ENCODE measurements around the gene NUP62. TPM values are rescaled to one million over a fixed set of nuclear protein-coding genes. Genes with fewer than 3 reads are reported as not detected.

The NUP62 gene
- total RNA-seq, 1 donor from 2014 or later: 61.1 TPM

GRCh38 chr19:49862391-49863253 is 66.7 kb downstream of the NUP62 start:
- Histone ChIP-seq H3K4me3 (ENCODE audit: low read depth, low read length) (no peak overlapping the region), H3K36me3 (ENCODE audit: control insufficient read depth, insufficient read depth, low read length) (peaks cover 12% of the 10 kb centered on the region), H3K27me3 (ENCODE audit: control insufficient read depth, insufficient read depth, low read length) (no peaks in the 10 kb centered on the region)
- peak; percentile 39 for TF ChIP-seq CTCF (IDR thresholded peaks at IDR 0.05; ENCODE audit: insufficient read depth, low read length, poor library complexity, severe bottlenecking)
- DNase-seq (ENCODE audit: low read depth): no peak

- peaks cover 14% of the 10 kb centered on the region for H3K36me3 ChIP-seq (ENCODE audit: control insufficient read depth, insufficient read depth, low read length)
Measured at GRCh38 chr19:49861541-49862378, 67.5 kb downstream of the NUP62 start.

GRCh38 chr19:49861107-49861506 is 68.2 kb downstream of the NUP62 start:
- H3K36me3 ChIP-seq (ENCODE audit: control insufficient read depth, insufficient read depth, low read length): peaks cover 14% of the 10 kb centered on the region
- no peak for TF ChIP-seq CTCF (IDR thresholded peaks at IDR 0.05; ENCODE audit: insufficient read depth, low read length, poor library complexity, severe bottlenecking)
- H3K4me3 ChIP-seq (ENCODE audit: low read depth, low read length): no peak overlapping the region
- DNase-seq (ENCODE audit: low read depth): no peak
- H3K27me3 ChIP-seq (ENCODE audit: control insufficient read depth, insufficient read depth, low read length): no peaks in the 10 kb centered on the region

More at GRCh38 chr19:49861541-49862378, 67.5 kb downstream of the NUP62 start:
- no peak overlapping the region for H3K4me3 ChIP-seq (ENCODE audit: low read depth, low read length)
- no peak for DNase-seq (ENCODE audit: low read depth)
- no peak for TF ChIP-seq CTCF (IDR thresholded peaks at IDR 0.05; ENCODE audit: insufficient read depth, low read length, poor library complexity, severe bottlenecking)
- no peaks in the 10 kb centered on the region for H3K27me3 ChIP-seq (ENCODE audit: control insufficient read depth, insufficient read depth, low read length)

GRCh38 chr19:49860336-49861102 is 68.8 kb downstream of the NUP62 start:
- no peak for DNase-seq (ENCODE audit: low read depth)
- TF ChIP-seq CTCF (IDR thresholded peaks at IDR 0.05; ENCODE audit: insufficient read depth, low read length, poor library complexity, severe bottlenecking): no peak
- no peak overlapping the region for H3K4me3 ChIP-seq (ENCODE audit: low read depth, low read length)
- H3K36me3 ChIP-seq (ENCODE audit: control insufficient read depth, insufficient read depth, low read length): peaks cover 14% of the 10 kb centered on the region
- no peaks in the 10 kb centered on the region for H3K27me3 ChIP-seq (ENCODE audit: control insufficient read depth, insufficient read depth, low read length)

GRCh38 chr19:49859682-49860335 is 69.5 kb downstream of the NUP62 start:
- H3K27me3 ChIP-seq (ENCODE audit: control insufficient read depth, insufficient read depth, low read length): no peaks in the 10 kb centered on the region
- no peak for DNase-seq (ENCODE audit: low read depth)
- peaks cover 15% of the 10 kb centered on the region for H3K36me3 ChIP-seq (ENCODE audit: control insufficient read depth, insufficient read depth, low read length)
- H3K4me3 ChIP-seq (ENCODE audit: low read depth, low read length): no peak overlapping the region
- no peak for TF ChIP-seq CTCF (IDR thresholded peaks at IDR 0.05; ENCODE audit: insufficient read depth, low read length, poor library complexity, severe bottlenecking)
